Measurements from ENCODE around the gene UPF3B. TPM values are rescaled to one million over a fixed set of nuclear protein-coding genes. Genes with fewer than 3 reads are reported as not detected.
"Not testable (repeated sequence)": the region's sequence is repeated elsewhere in the genome, so short reads cannot be mapped to it uniquely, and the experiment has no call there.

Gene UPF3B
- polyA plus RNA-seq (2013, experiment 1 of 4), result 46.2 TPM
- polyA plus RNA-seq (2013, experiment 2 of 4), result 47.6 TPM
- polyA plus RNA-seq (2013, experiment 3 of 4), result 39.0 TPM
- 41.9 TPM for polyA plus RNA-seq (2013, experiment 4 of 4)

GRCh38 chrX:119852382-119853353, at the start of gene UPF3B:
Gene UPF3B (minus strand): TSS chrX:119852963. CDS start chrX:119852928, 35 bp downstream.
- Histone ChIP-seq H3K4me3 (ENCODE audit: insufficient read depth, low read depth, low read length) (peak within 1 kb of the TSS; percentile 63), H3K27ac (ENCODE audit: insufficient read depth, low read depth, low read length, poor library complexity, severe bottlenecking) (peak within 1 kb of the TSS; percentile 76), H3K4me1 (ENCODE audit: control insufficient read depth, insufficient read depth, low read length) (no peaks in the 10 kb centered on the region), H3K9me3 (ENCODE audit: control insufficient read depth, low read length) (no peaks in the 10 kb centered on the region), H3K27me3 (ENCODE audit: control insufficient read depth, insufficient read depth, low read length, poor library complexity, severe bottlenecking) (no peaks in the 10 kb centered on the region), H3K36me3 (ENCODE audit: control insufficient read depth, insufficient read depth, low read length) (no peaks in the 10 kb centered on the region)
- 0% methylated on average over 54 of the region's 54 CpGs for WGBS, 2 experiments

- Histone ChIP-seq H3K27me3 (ENCODE audit: control insufficient read depth, insufficient read depth, low read length, poor library complexity, severe bottlenecking) (no peaks in the 10 kb centered on the region), H3K4me1 (ENCODE audit: control insufficient read depth, insufficient read depth, low read length) (no peaks in the 10 kb centered on the region)
These were observed 48.2 kb upstream of the UPF3B start for GRCh38 chrX:119900976-119901375.

GRCh38 chrX:119899125-119899524, 46.4 kb upstream of the UPF3B start:
- Histone ChIP-seq H3K36me3 (ENCODE audit: control insufficient read depth, insufficient read depth, low read length) (no peaks in the 10 kb centered on the region), H3K27me3 (ENCODE audit: control insufficient read depth, insufficient read depth, low read length, poor library complexity, severe bottlenecking) (no peaks in the 10 kb centered on the region), H3K4me1 (ENCODE audit: control insufficient read depth, insufficient read depth, low read length) (no peaks in the 10 kb centered on the region), H3K27ac (ENCODE audit: insufficient read depth, low read depth, low read length, poor library complexity, severe bottlenecking) (no peak overlapping the region), H3K9me3 (ENCODE audit: control insufficient read depth, low read length) (no peaks in the 10 kb centered on the region), H3K4me3 (ENCODE audit: insufficient read depth, low read depth, low read length) (no peak overlapping the region)
- WGBS, 2 experiments, result 31 to 32% methylated on average over 2 of the region's 2 CpGs

More at GRCh38 chrX:119900976-119901375, 48.2 kb upstream of the UPF3B start:
- WGBS, 2 experiments, result 71% methylated on average over 1 of the region's 1 CpG; no CpG with 5 or more reads in 1 of the 2 experiments
- Histone ChIP-seq H3K27ac (ENCODE audit: insufficient read depth, low read depth, low read length, poor library complexity, severe bottlenecking) (no peak overlapping the region), H3K9me3 (ENCODE audit: control insufficient read depth, low read length) (no peaks in the 10 kb centered on the region), H3K4me3 (ENCODE audit: insufficient read depth, low read depth, low read length) (no peak overlapping the region), H3K36me3 (ENCODE audit: control insufficient read depth, insufficient read depth, low read length) (no peaks in the 10 kb centered on the region)

GRCh38 chrX:119895843-119896326, 43.1 kb upstream of the UPF3B start, which contains the start of gene AKAP14:
Gene AKAP14 (plus strand): TSS chrX:119895893. CDS start chrX:119903224, 7,331 bp downstream.
- Histone ChIP-seq H3K4me3 (ENCODE audit: insufficient read depth, low read depth, low read length) (no peak within 1 kb of the TSS), H3K4me1 (ENCODE audit: control insufficient read depth, insufficient read depth, low read length) (no peaks in the 10 kb centered on the region), H3K27ac (ENCODE audit: insufficient read depth, low read depth, low read length, poor library complexity, severe bottlenecking) (no peak within 1 kb of the TSS), H3K27me3 (ENCODE audit: control insufficient read depth, insufficient read depth, low read length, poor library complexity, severe bottlenecking) (no peaks in the 10 kb centered on the region), H3K36me3 (ENCODE audit: control insufficient read depth, insufficient read depth, low read length) (no peaks in the 10 kb centered on the region), H3K9me3 (ENCODE audit: control insufficient read depth, low read length) (no peaks in the 10 kb centered on the region)
- 66 to 67% methylated on average over 4 of the region's 4 CpGs for WGBS, 2 experiments

GRCh38 chrX:119891961-119892692, 39.4 kb upstream of the UPF3B start:
- H3K9me3 ChIP-seq (ENCODE audit: control insufficient read depth, low read length); H3K4me3 ChIP-seq (ENCODE audit: insufficient read depth, low read depth, low read length); H3K27me3 ChIP-seq (ENCODE audit: control insufficient read depth, insufficient read depth, low read length, poor library complexity, severe bottlenecking); H3K4me1 ChIP-seq (ENCODE audit: control insufficient read depth, insufficient read depth, low read length); H3K36me3 ChIP-seq (ENCODE audit: control insufficient read depth, insufficient read depth, low read length); H3K27ac ChIP-seq (ENCODE audit: insufficient read depth, low read depth, low read length, poor library complexity, severe bottlenecking): not testable (repeated sequence)
- 90 to 93% methylated on average over 16 of the region's 16 CpGs for WGBS, 2 experiments

- not testable (repeated sequence) for H3K9me3 ChIP-seq (ENCODE audit: control insufficient read depth, low read length); H3K4me3 ChIP-seq (ENCODE audit: insufficient read depth, low read depth, low read length); H3K4me1 ChIP-seq (ENCODE audit: control insufficient read depth, insufficient read depth, low read length); H3K27me3 ChIP-seq (ENCODE audit: control insufficient read depth, insufficient read depth, low read length, poor library complexity, severe bottlenecking); H3K36me3 ChIP-seq (ENCODE audit: control insufficient read depth, insufficient read depth, low read length); H3K27ac ChIP-seq (ENCODE audit: insufficient read depth, low read depth, low read length, poor library complexity, severe bottlenecking)
- 97 to 98% methylated on average over 31 to 36 of the region's 36 CpGs for WGBS, 2 experiments
These were observed 37.9 kb upstream of the UPF3B start for GRCh38 chrX:119890626-119891025.

GRCh38 chrX:119887721-119888425, 35.1 kb upstream of the UPF3B start:
- no peak overlapping the region for H3K27ac ChIP-seq (ENCODE audit: insufficient read depth, low read depth, low read length, poor library complexity, severe bottlenecking)
- H3K4me3 ChIP-seq (ENCODE audit: insufficient read depth, low read depth, low read length), result peak overlapping the region; percentile 35
- no peaks in the 10 kb centered on the region for H3K4me1 ChIP-seq (ENCODE audit: control insufficient read depth, insufficient read depth, low read length)
- WGBS, 2 experiments, result 3 to 7% methylated on average over 39 to 40 of the region's 40 CpGs
- H3K27me3 ChIP-seq (ENCODE audit: control insufficient read depth, insufficient read depth, low read length, poor library complexity, severe bottlenecking), result no peaks in the 10 kb centered on the region
- no peaks in the 10 kb centered on the region for H3K9me3 ChIP-seq (ENCODE audit: control insufficient read depth, low read length)
- H3K36me3 ChIP-seq (ENCODE audit: control insufficient read depth, insufficient read depth, low read length), result no peaks in the 10 kb centered on the region

- no peaks in the 10 kb centered on the region for H3K4me1 ChIP-seq (ENCODE audit: control insufficient read depth, insufficient read depth, low read length)
- H3K4me3 ChIP-seq (ENCODE audit: insufficient read depth, low read depth, low read length), result no peak overlapping the region
- no peaks in the 10 kb centered on the region for H3K36me3 ChIP-seq (ENCODE audit: control insufficient read depth, insufficient read depth, low read length)
- no peaks in the 10 kb centered on the region for H3K9me3 ChIP-seq (ENCODE audit: control insufficient read depth, low read length)
- H3K27ac ChIP-seq (ENCODE audit: insufficient read depth, low read depth, low read length, poor library complexity, severe bottlenecking), result no peak overlapping the region
- H3K27me3 ChIP-seq (ENCODE audit: control insufficient read depth, insufficient read depth, low read length, poor library complexity, severe bottlenecking), result no peaks in the 10 kb centered on the region
- 91 to 93% methylated on average over 11 of the region's 11 CpGs for WGBS, 2 experiments
These were observed 33.0 kb upstream of the UPF3B start for GRCh38 chrX:119885554-119886428.
